Activated CD4-positive, alpha-beta T cell treated with anti-CD3 and anti-CD28 coated beads for 1 hour (primary cell): ENCODE results near the gene XRCC4.
"Not testable (repeated sequence)": the region's sequence is repeated elsewhere in the genome, so short reads cannot be mapped to it uniquely, and the experiment has no call there.

Source experiments
- DNase-seq: peaks from one replicate; pipeline ENCODE4 v3.0.0-alpha.2; 2020

Gene XRCC4

DNA sequence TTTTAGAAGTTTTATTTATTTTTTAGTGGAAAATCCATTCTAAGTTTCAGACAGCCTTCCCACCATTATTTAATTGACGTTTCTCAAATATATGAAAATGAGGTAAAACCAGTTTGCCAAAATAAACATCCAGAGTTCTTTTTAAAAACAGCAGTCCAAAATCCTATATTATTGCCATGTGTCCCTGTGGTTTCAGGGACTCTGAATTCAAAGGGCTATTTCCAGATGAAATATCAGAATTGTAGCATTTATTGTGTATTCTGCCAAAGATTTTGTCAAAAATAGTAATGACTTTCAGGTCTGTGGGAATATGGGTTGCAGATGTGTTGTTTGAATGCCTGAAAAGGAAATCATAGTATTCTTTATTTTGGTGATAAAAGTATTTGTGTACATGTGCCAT is 41.6 kb downstream of the XRCC4 start:
- no peak for DNase-seq

DNA sequence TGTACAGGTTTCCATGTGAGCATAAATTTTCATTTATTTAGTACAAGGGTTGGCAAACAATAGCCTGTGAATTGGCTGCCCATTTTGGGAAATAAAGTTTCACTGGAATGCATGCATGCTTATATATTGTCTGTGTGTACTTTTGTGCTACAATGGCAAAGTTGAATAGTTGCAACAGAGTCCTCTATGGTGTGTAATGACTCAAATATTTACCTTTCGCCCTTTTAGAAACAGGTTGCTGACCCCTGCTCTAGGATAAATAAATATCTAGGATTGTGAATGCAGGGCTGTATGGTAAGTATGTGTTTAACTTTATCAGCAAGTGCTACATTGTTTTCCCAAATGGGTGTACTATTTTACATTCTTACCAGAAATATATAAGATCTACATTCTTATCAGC is 47.2 kb downstream of the XRCC4 start:
- DNase-seq, result no peak

DNA sequence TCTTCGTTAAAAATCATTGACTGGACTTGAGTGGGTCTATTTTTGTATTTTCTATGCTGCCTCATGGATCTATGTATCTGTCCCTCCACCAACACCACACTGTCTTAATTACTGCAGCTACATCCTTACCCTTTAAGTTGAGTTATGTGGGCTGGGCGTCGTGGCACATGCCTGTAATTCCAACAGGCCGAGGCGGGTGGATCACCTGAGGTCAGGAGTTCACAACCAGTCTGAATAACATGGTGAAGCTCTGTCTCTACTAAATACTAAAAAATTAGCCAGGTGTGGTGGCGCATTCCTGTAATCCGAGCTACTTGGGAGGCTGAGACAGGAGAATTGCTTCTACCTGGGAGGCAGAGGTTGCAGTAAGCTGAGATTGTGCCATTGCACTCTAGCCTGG is 48.2 kb downstream of the XRCC4 start:
- no peak for DNase-seq

DNA sequence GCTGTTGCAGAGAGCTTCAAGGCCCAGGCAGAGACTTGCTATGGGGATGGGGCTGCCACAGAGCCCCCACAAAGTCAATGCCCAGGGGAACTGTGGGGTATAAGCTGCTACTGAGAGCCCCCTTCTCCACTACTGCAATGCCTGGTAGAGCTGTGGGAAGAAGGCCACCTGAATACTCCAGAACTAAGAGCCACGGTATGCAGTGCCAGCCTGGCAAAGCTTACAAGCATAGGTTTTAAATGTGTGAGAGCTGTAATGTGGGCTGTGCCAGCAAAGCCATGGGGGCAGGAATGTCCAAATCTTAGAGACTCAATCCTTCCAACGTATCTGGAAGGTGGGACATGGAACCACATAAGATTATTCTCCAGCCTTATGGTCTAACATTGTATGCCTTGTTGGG is 49.2 kb downstream of the XRCC4 start:
- no peak for DNase-seq

DNA sequence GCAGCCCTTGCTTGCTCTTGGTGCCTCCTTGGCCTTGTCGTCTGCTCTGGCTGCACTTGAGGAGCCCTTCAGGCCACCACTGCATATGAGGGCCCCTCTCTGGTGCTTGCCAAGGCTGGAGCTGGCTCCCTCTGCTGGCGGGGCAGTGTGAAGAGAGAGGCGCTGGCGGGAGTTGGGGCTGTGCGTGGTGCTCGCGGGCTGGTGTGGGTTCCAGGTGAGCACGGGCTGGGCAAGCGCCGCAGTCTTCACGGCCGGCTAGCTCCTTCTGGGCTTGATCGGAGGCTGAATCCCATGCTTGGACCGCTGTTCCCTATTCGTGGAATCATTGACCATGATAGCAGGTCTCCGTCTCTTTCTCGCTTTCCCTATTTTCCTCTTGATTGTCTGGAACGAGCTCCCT is 56.5 kb downstream of the XRCC4 start:
- DNase-seq, result no peak

DNA sequence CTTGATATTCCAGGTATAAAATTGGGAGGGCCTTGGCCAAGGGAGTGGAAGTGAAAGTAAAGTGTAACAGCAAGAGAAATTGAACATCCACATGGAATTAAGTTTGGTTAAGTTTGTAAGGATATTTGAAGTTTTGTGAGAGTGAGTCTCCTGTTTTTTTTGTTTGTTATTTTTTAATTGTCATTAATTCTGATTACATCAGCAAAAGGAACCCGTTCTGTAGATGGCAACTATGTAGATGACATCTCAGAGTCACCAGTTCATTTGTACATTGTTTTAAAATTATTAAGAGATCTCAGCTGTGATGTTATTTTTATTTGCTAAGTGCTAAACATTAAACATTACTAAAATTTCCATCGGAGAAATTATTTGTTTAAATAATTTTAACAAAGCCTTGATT is 65.2 kb downstream of the XRCC4 start:
- no peak for DNase-seq

DNA sequence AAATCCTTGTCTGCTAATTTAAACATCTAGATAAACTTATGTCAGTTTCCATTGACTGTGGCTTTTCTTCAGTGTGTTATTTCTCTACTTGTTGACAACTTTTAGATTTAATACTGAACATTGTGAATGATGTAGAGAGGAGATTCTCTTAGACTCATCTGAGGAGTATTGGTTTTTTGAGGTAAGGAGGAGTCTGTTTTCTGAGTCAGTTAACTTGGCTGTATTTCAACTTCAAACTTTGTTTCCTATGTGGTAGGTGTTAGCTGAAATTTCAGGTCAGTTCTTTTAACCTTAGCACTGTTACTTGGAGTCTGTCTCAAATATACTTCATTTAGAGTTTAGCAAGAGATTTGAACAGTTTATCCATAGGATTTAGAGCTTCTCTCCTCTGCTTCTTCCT is 67.9 kb downstream of the XRCC4 start:
- DNase-seq, result no peak

DNA sequence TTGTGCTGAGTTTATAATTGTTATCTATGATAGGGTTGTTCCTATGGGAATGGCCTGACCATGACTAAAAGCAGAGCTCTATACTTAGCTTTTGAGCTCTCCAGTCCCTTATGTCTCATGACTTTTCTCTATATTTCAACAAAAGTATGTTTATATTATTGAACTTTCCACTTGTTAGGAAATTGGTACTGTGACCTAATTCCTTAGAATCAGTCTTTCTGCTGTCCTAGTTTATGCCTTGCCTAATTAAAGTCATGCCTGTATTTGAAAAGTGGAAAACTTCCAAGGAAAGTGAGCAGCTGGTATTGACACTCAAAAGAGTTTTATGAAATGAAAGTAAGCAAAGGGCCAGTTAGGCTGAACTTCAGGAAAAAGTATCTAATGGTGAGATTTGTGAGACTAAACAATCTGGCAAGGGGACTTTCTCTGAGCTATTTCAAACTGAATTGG is 68.6 kb downstream of the XRCC4 start:
- DNase-seq, result no peak

DNA sequence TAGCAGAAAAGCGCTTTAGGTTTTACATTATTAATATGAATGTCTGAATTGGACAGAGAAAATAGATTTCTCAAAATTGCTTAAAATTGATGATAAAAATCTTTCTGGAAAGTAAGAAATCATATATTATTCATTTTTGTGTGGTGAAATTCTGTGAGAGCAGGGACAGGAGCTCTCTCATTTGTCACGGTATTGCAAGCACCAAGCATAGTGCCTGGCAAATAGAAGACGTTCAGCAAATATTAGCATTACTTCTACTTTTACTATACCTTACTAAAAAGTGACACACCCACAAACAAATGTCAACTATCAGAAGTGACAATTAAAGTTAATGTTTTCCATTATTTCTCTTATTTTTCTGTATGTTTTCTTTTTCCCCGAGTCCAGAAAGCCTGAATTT is 69.1 kb downstream of the XRCC4 start:
- DNase-seq, result no peak

DNA sequence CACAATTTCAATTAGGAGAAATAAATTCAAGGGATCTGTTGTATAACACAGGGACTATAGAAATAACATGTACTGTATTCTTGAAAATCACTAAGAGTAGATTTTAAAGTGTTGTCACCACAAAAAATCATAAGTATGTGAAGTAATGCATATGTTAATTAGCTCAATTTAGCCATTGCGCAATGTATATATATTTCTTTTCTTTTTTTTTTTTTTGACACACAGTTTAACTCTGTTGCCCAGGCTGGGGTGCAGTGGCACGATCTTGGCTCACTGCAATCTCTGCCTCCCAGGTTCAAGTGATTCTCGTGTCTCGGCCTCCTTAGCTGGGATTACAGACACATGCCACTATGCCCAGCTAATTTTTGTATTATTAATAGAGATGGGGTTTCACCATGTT is 70.2 kb downstream of the XRCC4 start:
- DNase-seq, result no peak

DNA sequence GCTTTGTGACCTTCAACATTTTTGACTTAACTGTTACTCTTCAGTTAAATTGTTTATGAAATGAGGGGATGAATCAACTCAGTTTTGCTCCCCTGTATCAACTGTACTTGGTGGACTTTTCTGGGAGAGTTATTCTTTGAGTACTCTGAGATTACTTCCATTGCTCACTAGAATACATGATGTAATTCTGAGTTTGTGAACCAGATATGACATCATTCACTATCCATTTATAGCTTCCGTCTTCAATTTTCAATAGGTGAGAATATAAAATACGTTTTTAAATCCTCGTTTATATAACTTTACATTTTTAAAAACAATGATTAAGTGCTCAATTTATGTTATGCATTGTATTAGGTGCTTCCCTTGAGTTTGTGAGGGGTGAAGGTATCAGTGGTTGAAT is 71.0 kb downstream of the XRCC4 start:
- no peak for DNase-seq

DNA sequence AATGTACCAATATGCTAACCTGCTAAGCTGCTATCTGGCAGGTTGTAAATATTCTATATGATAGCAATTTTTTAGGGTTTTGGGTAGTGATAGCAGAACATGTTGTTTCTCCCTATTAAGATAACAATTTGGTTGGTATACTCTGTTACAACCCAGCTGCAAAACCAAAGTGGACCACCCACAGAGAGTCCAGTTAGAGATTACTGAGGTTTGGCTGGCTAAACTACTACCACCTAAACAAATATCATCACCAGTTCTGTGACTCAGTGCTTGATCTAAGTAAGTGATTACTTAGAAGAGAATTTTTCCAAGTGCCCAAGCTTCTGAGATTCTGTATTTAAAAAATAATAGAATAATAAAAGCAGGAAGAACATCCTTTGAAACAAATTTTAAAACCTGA is 72.3 kb downstream of the XRCC4 start:
- no peak for DNase-seq

DNA sequence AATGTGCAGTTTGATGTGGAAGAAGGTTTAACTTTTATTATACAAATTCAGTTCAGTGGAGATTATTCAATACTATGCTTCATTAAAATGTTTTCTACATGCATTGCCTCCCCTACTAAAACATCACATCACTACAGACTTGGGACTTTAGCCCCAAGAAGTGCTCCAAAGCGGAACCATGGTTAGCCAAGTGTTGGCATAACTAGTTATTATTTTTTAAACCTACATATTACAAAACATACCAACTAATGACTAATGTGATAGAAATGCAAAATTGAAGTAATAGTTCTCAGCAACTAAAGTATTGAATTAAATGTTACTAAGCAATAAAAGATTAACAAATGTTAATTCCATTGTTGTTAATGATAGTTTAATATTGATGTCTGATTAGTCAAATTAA is 74.5 kb downstream of the XRCC4 start:
- no peak for DNase-seq

DNA sequence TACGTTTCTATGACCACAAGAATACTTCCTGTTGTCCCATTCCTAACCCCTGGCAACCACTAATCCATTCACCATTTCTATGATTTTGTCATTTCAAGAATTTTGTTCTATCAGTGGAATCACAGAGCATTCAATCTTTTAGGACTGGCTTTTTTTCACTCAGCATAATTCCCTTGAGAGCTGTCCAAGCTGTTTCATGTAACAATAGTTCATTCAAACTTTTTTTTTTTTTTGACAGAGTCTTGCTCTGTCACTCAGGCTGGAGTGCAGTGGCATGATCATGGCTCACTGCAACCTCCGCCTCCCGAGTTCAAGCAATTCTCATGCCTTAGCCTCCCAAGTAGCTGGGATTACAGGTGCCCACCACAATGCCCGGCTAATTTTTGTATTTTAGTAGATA is 75.6 kb downstream of the XRCC4 start:
- not testable (repeated sequence) for DNase-seq

DNA sequence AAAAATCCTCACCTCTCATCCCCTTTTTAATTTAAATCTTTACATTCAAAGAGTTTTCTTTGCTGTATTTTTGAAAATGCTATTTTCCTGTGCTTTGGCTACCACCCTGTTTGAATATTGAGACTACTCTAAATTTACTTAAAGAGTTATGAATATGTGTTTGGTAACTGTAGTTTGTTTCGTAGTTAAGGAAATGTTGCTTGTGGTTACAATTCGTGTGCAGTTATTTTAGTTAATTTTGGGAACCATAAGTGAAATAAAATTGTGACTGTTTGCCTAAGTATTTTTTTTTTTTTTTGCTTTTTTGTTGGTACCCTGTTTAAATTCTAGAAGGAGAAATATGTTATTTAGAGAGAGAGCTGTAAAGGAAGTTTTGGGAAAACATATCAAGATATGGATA is 78.7 kb downstream of the XRCC4 start:
- DNase-seq, result no peak

DNA sequence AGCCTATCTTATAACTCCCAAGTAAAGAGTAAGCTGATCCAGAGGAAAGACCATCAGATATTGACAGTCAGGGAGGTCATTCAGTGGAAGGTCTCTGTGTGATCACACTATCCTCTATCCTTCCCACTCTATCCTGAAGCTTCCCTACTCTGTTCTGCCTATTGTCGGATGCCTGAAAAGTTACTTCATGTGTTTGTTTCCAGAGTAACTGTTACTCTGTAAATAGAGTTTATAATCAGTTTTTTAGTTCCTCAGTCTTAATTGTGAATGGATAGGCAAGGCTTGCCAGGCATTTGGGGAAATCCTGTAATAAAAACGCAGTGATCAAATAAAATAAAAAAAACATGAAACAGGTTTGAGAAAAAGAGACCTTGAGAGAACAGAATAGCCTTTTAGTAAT is 79.8 kb downstream of the XRCC4 start:
- DNase-seq, result no peak

DNA sequence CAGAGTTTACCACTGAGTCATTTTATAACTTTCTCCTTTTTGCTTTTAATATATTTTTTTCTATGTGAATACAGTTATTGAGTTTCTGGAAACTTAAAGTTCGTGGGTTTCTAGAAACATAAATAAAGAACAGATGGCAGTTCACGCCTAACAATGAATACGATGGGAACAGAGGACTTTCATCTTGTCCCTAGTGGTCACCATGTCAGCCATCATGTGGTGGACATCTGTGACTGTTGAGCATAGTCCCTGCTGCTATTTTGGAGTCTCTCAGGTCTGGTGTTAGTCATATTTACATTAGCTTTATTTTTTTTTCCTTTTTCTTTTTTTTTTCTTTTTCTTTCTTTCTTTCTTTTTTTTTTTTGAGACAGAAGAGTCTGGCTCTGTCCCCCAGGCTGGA is 85.3 kb downstream of the XRCC4 start:
- DNase-seq, result no peak

DNA sequence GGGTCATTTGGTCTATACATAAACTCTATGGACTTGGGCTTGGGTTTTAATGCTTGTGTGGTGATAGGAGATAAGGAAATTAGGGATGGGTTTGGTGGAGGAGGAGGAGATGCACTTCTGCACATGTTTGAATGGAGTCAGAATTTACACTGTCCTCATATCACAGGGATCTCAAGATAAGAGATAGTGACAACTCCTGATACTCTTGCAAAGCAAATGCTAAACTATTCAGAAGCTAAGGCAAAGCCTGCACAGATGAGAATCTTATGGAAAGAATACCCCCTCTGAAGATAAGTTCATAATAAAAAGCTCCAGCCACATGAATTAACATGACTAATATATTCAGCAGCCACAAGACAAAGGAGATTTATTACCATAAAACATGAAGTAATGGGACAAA is 90.2 kb downstream of the XRCC4 start:
- no peak for DNase-seq

DNA sequence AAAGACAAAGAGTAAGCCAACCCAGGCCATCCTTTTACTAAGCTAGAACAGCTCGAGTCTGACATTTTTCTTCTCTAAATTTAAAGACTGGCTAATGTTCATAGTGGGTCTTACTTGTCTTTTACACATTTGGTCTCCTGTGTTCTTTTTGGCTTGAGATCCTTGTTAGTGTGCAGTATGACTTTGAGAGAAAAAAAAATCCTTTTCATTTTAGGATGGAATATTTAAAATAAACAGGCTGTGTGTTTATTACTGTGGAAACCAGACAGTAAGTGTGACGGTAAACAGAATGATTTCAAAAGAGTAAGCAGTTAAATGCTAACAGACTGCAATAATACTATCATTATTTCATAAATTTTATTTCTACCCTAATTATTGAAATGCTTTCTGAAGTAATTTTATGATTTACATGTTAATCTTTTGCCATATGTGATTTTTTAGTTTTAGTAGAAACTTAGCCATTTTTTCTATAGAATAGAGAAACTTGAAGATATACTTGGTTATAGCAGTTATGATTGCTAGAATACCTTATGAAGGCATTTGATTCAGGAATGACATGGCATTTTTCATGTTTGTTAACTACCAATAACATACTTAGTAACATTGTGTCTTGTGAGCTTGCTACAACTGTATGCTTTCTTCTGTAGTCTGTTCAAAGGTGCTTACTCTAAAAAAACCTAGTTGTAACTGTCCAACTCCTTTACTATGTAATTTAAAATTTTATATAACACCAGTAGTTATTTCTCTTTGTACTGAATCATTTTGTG is 92.4 kb downstream of the XRCC4 start:
- DNase-seq, result no peak

DNA sequence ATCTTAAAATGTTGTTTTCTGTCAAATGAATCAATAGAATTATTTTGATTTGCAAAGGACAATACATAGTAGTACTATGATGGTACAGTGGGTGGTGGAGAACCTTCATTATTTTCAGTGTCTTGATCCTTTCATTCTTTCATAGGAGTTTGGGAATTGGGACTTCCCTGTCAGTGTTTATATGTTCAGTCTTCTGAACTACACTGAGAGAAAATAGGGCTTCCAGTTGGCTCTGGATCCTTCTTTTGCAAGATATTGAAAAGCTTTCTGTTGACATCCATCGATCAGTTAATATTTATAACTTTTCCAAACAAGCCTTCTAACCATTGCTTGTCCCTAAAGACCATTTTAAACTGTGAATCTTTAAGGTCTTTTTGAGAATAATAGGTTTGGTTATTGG is 94.7 kb downstream of the XRCC4 start:
- no peak for DNase-seq

DNA sequence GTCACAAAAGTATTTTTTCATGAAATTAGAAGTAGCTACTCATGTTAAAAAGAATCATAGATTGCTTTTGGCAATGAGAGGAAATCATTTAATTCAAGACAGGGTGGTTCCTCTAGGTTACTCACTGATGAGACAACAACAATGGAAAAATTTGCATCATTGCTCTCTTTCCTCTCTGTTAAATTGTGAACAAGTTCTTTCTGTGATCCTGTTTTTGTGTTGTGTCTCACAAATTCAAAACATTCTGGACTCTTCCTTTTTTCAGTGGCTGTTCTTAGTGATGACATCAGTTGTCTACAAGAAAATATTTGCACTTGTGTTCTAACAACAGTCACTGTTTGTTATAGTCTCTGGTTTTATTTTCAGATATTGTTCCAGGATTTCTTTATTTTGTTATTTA is 95.3 kb downstream of the XRCC4 start:
- DNase-seq, result no peak

DNA sequence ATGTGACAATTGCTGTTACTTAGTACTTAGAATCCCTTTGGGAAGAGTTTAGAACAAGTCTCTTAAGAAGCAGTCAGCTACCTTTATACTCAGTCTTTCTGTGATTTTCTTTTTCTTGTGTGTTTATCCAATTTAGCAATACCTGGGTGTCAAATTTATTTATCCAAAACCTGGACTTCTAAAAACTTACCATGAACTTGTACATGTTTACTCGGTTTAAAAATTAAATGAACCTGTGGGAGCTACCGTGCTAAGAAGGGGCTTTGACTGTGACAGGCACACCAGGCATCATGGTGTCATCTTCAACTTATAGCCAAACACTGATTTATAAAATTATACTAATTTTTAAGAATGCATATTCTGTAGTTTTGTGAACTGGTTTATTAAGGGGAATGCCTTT is 96.5 kb downstream of the XRCC4 start:
- no peak for DNase-seq

DNA sequence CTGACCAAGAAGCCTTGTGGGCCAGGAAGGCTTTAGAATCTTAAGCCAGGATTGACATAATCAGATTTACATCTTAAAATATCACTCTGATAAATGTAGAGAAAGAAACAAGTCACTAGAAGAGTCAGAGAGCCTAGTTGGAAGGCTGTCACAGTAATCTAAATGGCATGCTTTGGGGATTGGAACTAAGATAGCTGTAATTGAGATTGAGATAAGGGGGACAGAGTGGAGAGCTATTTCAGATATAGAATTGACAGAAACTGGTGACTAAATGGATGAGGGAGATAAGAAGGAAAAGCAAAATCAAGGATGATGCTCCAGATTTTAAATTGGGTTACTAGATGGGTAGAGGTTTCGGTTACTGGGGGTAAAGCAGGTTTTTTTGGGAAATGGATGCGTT is 100.5 kb downstream of the XRCC4 start:
- no peak for DNase-seq

DNA sequence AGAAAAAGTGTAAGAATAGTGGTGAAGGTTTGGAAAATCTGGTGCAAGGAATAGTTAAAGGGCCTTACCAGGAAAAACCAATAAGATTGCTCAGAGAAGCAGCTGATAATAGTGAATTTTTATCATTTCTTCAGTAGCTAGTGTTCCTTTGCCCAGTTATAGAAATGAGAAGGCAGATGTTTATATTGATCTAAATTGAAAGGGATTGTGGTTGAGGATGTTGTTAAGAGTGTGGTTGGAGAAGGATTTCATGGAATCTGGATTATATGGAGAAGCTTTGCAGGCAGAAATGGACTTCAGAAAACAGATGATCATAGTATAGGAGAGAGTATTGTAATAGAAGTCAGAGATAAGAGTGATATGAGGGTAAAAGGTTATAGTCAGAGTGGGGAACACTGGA is 102.6 kb downstream of the XRCC4 start:
- DNase-seq, result no peak

DNA sequence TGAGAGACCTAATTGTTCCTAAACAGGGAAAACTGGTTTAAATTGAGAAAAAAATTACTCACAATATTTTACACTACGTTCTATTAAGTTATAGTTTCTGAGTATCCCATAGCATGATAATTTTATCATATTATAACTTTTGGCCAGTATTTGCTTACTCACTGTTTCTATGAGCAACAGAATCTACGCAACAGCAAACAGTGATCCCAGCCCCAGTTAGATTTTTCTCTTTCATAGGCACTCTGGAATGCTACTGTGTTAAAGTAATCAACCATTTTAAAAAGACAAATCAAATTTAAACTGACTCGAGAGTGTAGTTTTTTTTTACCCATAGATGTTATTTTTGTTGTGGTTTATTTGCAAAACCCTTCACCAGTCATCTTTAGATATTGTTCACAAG is 107.2 kb downstream of the XRCC4 start:
- DNase-seq, result no peak

DNA sequence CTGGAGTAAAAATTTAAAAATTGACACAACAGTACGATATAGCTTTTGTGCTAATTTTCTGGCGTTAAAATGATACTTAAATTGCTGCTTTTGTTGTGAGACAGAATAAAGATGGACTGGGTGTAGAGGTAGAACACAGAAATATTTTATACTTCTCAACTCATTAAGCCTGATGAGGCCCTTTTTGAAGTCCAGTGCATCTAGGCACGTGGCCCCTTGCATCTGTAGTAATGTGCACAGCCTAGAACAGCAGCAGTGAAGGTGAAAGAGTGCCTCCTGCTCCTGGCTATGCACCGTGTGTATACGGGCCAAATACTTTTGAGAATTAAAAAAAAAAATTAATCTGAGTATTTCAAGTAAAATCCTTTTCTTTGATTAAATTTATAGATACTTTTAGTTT is 115.6 kb downstream of the XRCC4 start:
- no peak for DNase-seq
